ENCODE results near the gene LMNTD2.

Gene LMNTD2

DNA sequence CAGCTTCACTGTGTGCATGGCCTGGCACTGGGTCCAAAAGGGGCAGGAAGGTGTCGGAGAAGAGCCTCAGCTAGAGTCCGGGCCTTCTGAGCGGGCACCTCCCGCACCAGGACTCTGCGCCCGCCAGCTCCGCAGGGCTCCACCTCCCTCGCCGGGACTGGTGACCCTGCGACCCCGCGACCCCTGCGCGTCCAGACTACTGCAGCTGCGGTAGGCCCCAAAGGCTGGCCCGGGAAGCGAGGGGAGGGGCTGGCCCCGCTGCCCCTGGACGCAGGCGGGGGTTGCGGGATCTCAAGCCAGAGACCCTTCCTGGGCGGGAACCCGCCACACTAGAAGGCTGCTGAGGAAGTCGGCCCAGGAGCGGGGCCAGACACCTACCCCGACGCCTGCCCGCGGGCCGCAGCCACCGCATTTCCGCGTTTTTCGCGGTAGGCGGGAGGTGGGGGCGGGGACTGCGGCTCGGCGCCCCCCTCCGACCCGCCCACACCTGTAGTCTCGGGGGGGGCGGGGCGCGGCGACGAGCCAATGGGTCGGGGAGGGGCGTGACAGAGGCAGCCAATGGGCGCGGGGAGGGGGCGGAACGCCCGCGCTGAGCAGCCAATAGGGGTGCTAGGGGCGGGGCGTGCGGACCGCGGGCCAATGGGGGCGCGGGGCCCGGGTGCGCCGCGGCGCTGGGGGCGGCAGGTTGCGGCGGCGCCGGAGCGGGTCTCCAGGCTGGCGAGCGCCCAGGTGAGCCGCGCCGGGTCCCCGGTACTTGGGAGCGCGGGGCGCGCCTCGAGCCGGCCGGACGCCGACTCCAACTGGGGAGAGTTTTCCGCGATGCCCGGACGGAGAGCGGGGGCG is at the start of gene LMNTD2, which contains the start of gene RASSF7:
LMNTD2 (minus strand) TSS at position 434 of the 843 bp plus-strand sequence; CDS start at position 412, 22 bp downstream.
RASSF7 (plus strand) TSS at position 666 of the 843 bp plus-strand sequence. CDS start 799 bp downstream, outside the sequence.
- DNase-seq, result peak; percentile 76
- no peak for TF ChIP-seq CTCF (IDR thresholded peaks at IDR 0.05; ENCODE audit: low read depth, low read length, missing control alignments)
- Histone ChIP-seq H3K27ac (no peak within 1 kb of the TSS), H3K27me3 (replicated peaks) (peaks cover 28% of the 10 kb centered on the region), H3K4me3 (ENCODE audit: low read depth, low read length) (peak within 1 kb of the TSS; percentile 55), H3K36me3 (replicated peaks) (no peaks in the 10 kb centered on the region)
- in situ Hi-C loops (cut with HindIII; ENCODE audit: low pct_ligation_motif_present, low sequenced_read_pairs), result no loop called here

- peaks cover 86% of the 10 kb centered on the region for H3K36me3 ChIP-seq (replicated peaks)
Measured at GRCh38 chr11:609341-609811, 48.8 kb upstream of the LMNTD2 start.

GRCh38 chr11:608791-609251 is 48.3 kb upstream of the LMNTD2 start:
- in situ Hi-C loops (cut with HindIII; ENCODE audit: low pct_ligation_motif_present, low sequenced_read_pairs), result no loop called here
- H3K4me3 ChIP-seq (ENCODE audit: low read depth, low read length), result no peak overlapping the region

More at GRCh38 chr11:609341-609811, 48.8 kb upstream of the LMNTD2 start:
- no peaks in the 10 kb centered on the region for H3K27me3 ChIP-seq (replicated peaks)
- TF ChIP-seq CTCF (IDR thresholded peaks at IDR 0.05; ENCODE audit: low read depth, low read length, missing control alignments), result no peak
- in situ Hi-C loops (cut with HindIII; ENCODE audit: low pct_ligation_motif_present, low sequenced_read_pairs), result no loop called here
- H3K4me3 ChIP-seq (ENCODE audit: low read depth, low read length), result no peak overlapping the region
- no peak for DNase-seq
- H3K27ac ChIP-seq, result no peak overlapping the region

DNA sequence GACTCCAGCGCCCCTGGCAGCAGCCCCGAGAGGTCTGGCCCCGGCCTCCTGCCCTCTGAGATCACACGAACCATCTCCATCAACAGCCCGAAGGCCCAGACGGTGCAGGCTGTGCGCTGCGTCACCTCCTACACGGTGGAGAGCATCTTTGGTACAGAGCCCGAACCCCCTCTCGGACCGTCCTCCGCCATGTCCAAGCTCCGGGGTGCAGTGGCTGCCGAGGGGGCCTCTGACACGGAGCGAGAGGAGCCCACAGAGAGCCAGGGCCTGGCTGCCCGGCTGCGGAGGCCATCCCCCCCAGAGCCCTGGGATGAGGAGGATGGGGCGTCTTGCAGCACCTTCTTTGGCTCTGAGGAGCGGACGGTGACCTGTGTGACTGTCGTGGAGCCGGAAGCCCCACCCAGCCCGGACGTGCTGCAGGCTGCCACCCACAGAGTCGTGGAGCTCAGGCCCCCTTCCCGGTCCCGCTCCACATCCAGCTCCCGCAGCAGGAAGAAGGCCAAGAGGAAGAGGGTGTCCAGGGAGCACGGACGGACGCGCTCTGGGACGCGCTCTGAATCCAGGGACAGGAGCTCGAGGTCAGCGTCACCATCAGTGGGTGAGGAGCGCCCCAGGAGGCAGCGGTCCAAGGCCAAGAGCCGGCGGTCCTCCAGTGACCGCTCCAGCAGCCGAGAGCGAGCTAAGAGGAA is 47.6 kb upstream of the LMNTD2 start:
- Histone ChIP-seq H3K27me3 (replicated peaks) (no peaks in the 10 kb centered on the region), H3K4me3 (ENCODE audit: low read depth, low read length) (no peak overlapping the region), H3K36me3 (replicated peaks) (peaks cover 86% of the 10 kb centered on the region), H3K27ac (no peak overlapping the region)
- TF ChIP-seq CTCF (IDR thresholded peaks at IDR 0.05; ENCODE audit: low read depth, low read length, missing control alignments), result no peak
- in situ Hi-C loops (cut with HindIII; ENCODE audit: low pct_ligation_motif_present, low sequenced_read_pairs), result no loop called here
- DNase-seq, result no peak

More at GRCh38 chr11:608791-609251, 48.3 kb upstream of the LMNTD2 start:
- H3K27me3 ChIP-seq (replicated peaks), result no peaks in the 10 kb centered on the region
- DNase-seq, result no peak
- H3K36me3 ChIP-seq (replicated peaks), result peaks cover 86% of the 10 kb centered on the region
- TF ChIP-seq CTCF (IDR thresholded peaks at IDR 0.05; ENCODE audit: low read depth, low read length, missing control alignments), result no peak
- H3K27ac ChIP-seq, result no peak overlapping the region

DNA sequence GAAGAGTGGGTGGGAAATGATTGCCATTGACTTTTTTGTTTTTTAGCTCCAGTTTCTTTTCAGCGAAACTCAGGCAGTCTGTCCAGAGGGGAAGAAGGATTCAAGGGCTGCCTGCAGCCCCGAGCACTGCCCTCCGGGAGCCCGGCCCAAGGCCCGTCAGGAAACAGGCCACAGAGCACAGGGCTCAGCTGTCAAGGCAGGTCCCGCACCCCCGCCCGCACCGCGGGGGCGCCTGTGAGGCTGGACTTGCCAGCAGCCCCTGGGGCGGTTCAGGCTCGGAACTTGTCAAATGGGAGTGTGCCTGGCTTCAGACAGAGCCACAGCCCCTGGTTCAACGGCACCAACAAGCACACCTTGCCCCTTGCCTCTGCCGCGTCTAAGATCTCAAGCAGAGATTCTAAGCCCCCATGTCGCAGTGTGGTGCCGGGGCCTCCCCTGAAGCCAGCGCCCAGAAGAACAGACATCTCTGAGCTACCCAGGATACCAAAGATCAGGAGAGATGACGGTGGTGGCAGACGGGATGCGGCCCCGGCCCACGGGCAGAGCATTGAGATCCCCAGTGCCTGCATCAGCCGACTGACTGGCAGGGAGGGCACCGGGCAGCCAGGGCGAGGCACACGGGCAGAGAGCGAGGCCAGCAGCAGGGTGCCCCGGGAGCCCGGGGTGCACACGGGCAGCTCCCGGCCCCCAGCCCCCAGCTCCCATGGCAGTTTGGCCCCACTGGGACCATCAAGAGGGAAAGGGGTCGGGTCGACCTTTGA is 46.7 kb upstream of the LMNTD2 start:
- Histone ChIP-seq H3K27ac (no peak overlapping the region), H3K36me3 (replicated peaks) (peaks cover 82% of the 10 kb centered on the region)
- in situ Hi-C loops (cut with HindIII; ENCODE audit: low pct_ligation_motif_present, low sequenced_read_pairs), result no loop called here

More for the DNA sequence above, 46.7 kb upstream of the LMNTD2 start:
- Histone ChIP-seq H3K4me3 (ENCODE audit: low read depth, low read length) (no peak overlapping the region), H3K27me3 (replicated peaks) (no peaks in the 10 kb centered on the region)
- no peak for DNase-seq
- TF ChIP-seq CTCF (IDR thresholded peaks at IDR 0.05; ENCODE audit: low read depth, low read length, missing control alignments), result no peak

All from brain microvascular endothelial cell (primary cell).